Activated CD8-positive, alpha-beta memory T cell treated with anti-CD3 and anti-CD28 coated beads for 4 hours (primary cell): ENCODE results near the gene CYP8B1.

Source experiments
- DNase-seq, 2 donors: peaks; one replicate each; pipeline ENCODE4 v3.0.0-alpha.2; 2020; ENCODE audit warnings: low read depth in 2 of 2

Gene CYP8B1

DNA sequence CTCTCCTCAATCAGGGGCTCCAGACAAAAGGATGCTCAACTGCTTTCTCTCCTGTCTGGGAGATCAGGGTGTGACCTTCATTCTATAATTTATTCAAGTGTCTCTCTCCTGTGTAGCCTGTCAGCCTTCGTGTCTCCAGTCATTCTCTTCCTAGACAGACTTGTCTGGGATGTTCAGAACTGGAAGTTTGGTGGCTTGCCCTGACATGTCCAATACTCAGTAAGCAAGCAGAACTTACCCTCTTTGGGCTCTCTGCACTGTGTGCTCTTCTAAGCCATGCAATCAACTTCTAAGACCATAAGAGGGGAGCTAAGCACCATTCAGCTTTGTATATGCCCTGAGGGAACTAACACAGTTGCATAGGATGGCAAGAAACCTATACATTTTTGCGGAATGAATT, 52.3 kb downstream of the CYP8B1 start:
- no peak for DNase-seq

DNA sequence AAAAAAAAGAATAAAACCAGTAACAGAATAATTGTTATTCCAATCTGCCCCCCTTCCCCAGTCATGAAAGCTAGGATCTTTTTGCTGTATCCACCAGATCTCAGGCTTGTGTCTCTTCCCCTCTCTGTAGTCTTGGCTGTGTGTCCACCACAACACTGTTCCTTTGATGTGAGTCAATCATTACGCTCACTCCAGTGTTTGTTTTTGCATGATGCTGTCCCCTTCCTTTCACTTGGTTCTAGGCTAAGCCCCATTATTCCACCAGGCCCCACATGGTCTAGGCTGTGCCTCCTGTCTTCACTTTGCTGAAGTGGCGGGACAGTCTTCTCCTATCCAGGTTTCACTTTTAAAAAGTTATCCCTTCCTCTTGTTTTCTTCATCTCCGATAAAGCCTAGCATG, 52.9 kb downstream of the CYP8B1 start:
- no peak for DNase-seq
